GM18909 (cell line): Measurements from ENCODE around the gene ARHGAP4.

ENCODE experiments used
- ATAC-seq: cut with Tn5 transposase; IDR thresholded peaks from one replicate; pipeline ENCODE4 v1.9.1; 2021; ENCODE audit warnings: mild to moderate bottlenecking; ENCODE audit not compliant: unreplicated experiment, poor library complexity

The ARHGAP4 gene

GRCh38 chrX:153925739-153926551 lies at the start of gene ARHGAP4:
TSS of gene ARHGAP4 (minus strand) at chrX:153926264. CDS start at chrX:153926202, 62 bp downstream.
- ATAC-seq: peak; percentile 2

- no peak for ATAC-seq
Observed at GRCh38 chrX:153974726-153975286, 48.7 kb upstream of the ARHGAP4 start.

- ATAC-seq: no peak
Observed at GRCh38 chrX:153974003-153974725, 48.1 kb upstream of the ARHGAP4 start.

- no peak for ATAC-seq
Observed at GRCh38 chrX:153973127-153974002, 47.3 kb upstream of the ARHGAP4 start.

GRCh38 chrX:153972368-153973126 lies 46.5 kb upstream of the ARHGAP4 start, which contains the start of gene TMEM187:
TSS of gene TMEM187 (plus strand) at chrX:153972754. CDS start at chrX:153982063, 9,309 bp downstream.
- ATAC-seq: peak; percentile 63

- ATAC-seq: peak; percentile 50
Observed at GRCh38 chrX:153971450-153972367, 45.6 kb upstream of the ARHGAP4 start, which contains the start of gene HCFC1. TSS of gene HCFC1 (minus strand) at chrX:153971818. CDS start at chrX:153970840, 978 bp downstream.

GRCh38 chrX:153971124-153971449 lies 45.0 kb upstream of the ARHGAP4 start:
- ATAC-seq: peak; percentile 52

- ATAC-seq: peak; percentile 7
Observed at GRCh38 chrX:153970357-153971123, 44.5 kb upstream of the ARHGAP4 start.

- ATAC-seq: no peak
Observed at GRCh38 chrX:153969904-153970356, 43.9 kb upstream of the ARHGAP4 start.

- ATAC-seq: no peak
Observed at GRCh38 chrX:153969125-153969903, 43.2 kb upstream of the ARHGAP4 start.

GRCh38 chrX:153968754-153969124 lies 42.7 kb upstream of the ARHGAP4 start:
- no peak for ATAC-seq

- no peak for ATAC-seq
Observed at GRCh38 chrX:153968255-153968654, 42.2 kb upstream of the ARHGAP4 start.

- no peak for ATAC-seq
Observed at GRCh38 chrX:153967536-153968224, 41.6 kb upstream of the ARHGAP4 start.

- ATAC-seq: no peak
Observed at GRCh38 chrX:153966841-153967535, 40.9 kb upstream of the ARHGAP4 start.

GRCh38 chrX:153966283-153966688 lies 40.2 kb upstream of the ARHGAP4 start:
- ATAC-seq: no peak

- ATAC-seq: no peak
Observed at GRCh38 chrX:153965406-153965805, 39.3 kb upstream of the ARHGAP4 start.
